ENCODE results near the gene CCDC73.
"Not testable (repeated sequence)": the region's sequence is repeated elsewhere in the genome, so short reads cannot be mapped to it uniquely, and the experiment has no call there.

The CCDC73 gene

GRCh38 chr11:32779136-32779535 lies 15.3 kb downstream of the CCDC73 start:
- no peak for TF ChIP-seq CTCF (IDR thresholded peaks at IDR 0.05; ENCODE audit: borderline replicate concordance, insufficient read depth, low read depth, low read length)
- H3K4me3 ChIP-seq (ENCODE audit: low read depth, low read length) = no peak overlapping the region

- TF ChIP-seq CTCF (IDR thresholded peaks at IDR 0.05; ENCODE audit: borderline replicate concordance, insufficient read depth, low read depth, low read length) = no peak
- H3K4me3 ChIP-seq (ENCODE audit: low read depth, low read length) = no peak overlapping the region
Observed at GRCh38 chr11:32775908-32776307, 18.6 kb downstream of the CCDC73 start.

GRCh38 chr11:32774081-32774480 lies 20.4 kb downstream of the CCDC73 start:
- no peak for TF ChIP-seq CTCF (IDR thresholded peaks at IDR 0.05; ENCODE audit: borderline replicate concordance, insufficient read depth, low read depth, low read length)
- no peak overlapping the region for H3K4me3 ChIP-seq (ENCODE audit: low read depth, low read length)

GRCh38 chr11:32772731-32773130 lies 21.7 kb downstream of the CCDC73 start:
- no peak for TF ChIP-seq CTCF (IDR thresholded peaks at IDR 0.05; ENCODE audit: borderline replicate concordance, insufficient read depth, low read depth, low read length)
- no peak overlapping the region for H3K4me3 ChIP-seq (ENCODE audit: low read depth, low read length)

GRCh38 chr11:32761774-32762173 lies 32.7 kb downstream of the CCDC73 start:
- not testable (repeated sequence) for H3K4me3 ChIP-seq (ENCODE audit: low read depth, low read length)

- H3K4me3 ChIP-seq (ENCODE audit: low read depth, low read length) = no peak overlapping the region
- no peak for TF ChIP-seq CTCF (IDR thresholded peaks at IDR 0.05; ENCODE audit: borderline replicate concordance, insufficient read depth, low read depth, low read length)
Observed at GRCh38 chr11:32758291-32758690, 36.2 kb downstream of the CCDC73 start.

- not testable (repeated sequence) for H3K4me3 ChIP-seq (ENCODE audit: low read depth, low read length)
Observed at GRCh38 chr11:32753181-32753580, 41.3 kb downstream of the CCDC73 start.

- no peak overlapping the region for H3K4me3 ChIP-seq (ENCODE audit: low read depth, low read length)
- TF ChIP-seq CTCF (IDR thresholded peaks at IDR 0.05; ENCODE audit: borderline replicate concordance, insufficient read depth, low read depth, low read length) = no peak
Observed at GRCh38 chr11:32752001-32752400, 42.5 kb downstream of the CCDC73 start.
